ENCODE data around the gene FOXO1.

Gene FOXO1

DNA sequence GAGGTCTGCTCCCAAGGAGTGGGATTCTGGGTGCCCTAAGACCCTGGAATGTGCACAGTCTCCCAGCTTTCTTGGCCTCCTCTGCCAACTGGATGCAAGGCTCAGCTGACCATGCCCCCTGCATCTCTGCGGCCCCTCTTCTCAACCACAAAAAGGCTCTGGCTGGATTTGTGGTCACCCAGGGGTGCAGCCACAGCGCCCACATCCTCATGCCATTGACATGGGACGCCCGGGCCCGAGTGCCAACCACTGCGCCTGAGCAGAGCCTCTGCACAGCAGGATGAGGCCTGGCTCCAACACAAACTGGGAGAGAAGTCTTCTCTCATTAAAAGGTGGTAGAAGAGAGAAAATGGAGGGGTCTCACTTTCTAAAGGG is 103.5 kb downstream of the FOXO1 start:
- TF ChIP-seq GATA1 (IDR thresholded peaks at IDR 0.05; ENCODE audit: low read depth, low read length) (no peak), POLR2A (IDR thresholded peaks at IDR 0.05; ENCODE audit: low read length) (no peak)
- no peak for DNase-seq

DNA sequence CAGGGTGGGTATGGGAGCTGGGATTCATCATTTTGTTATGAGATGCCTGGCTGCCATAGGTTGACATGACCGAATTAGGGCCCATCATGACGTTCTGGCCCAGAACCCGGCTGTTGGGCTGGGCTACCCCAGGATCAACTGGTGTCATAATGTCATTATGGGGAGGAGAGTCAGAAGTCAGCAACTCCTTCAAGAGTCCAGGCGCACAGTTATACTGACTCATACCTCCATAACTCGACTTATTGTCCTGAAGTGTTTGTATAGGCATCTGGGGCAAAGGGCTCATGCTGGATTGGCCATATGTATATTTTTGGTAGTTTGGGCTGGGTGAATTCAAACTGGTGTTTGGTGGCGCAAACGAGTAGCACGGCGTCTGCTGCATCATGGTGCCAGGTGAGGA is 106.5 kb downstream of the FOXO1 start:
- no peak for DNase-seq
- TF ChIP-seq POLR2A (IDR thresholded peaks at IDR 0.05; ENCODE audit: low read length) (no peak), GATA1 (IDR thresholded peaks at IDR 0.05; ENCODE audit: low read depth, low read length) (no peak)

DNA sequence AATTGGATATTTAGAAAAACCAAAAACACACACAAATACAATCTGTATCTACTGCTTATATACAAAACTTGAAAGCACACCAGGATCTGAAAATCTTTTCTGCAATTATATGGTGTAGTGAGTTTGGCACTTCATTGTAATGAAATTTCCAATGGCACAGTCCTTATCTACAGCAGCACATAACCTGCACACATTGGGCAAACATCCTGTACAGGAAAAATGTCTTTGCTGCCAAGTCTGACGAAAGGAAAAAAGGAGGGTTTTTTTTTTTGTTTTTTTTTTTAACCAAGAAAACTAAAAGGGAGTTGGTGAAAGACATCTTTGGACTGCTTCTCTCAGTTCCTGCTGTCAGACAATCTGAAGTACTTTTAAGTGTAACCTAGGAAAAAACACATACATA is 107.8 kb downstream of the FOXO1 start:
- TF ChIP-seq GATA1 (IDR thresholded peaks at IDR 0.05; ENCODE audit: low read depth, low read length): no peak
- no peak for TF ChIP-seq POLR2A (IDR thresholded peaks at IDR 0.05; ENCODE audit: low read length)
- DNase-seq: no peak

DNA sequence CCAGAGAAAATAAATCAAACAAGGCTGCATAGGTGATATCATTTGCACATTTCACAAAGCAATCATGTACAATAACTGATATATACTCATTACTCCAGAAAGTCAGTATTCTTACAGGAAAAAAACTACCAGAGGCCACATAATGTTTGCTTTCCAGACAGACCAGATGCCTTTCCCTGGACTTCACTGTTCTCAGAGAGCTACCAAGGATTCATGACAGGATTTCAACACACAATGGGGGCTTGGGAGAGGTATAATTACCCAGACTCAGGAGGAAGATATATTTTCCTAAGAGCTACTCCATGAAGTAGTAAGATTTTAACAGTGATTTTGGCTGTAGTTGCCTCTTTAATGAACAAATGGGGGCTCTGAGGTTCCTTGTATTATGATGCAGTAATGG is 110.0 kb downstream of the FOXO1 start:
- no peak for DNase-seq
- TF ChIP-seq GATA1 (IDR thresholded peaks at IDR 0.05; ENCODE audit: low read depth, low read length): no peak
- TF ChIP-seq POLR2A (IDR thresholded peaks at IDR 0.05; ENCODE audit: low read length): no peak

DNA sequence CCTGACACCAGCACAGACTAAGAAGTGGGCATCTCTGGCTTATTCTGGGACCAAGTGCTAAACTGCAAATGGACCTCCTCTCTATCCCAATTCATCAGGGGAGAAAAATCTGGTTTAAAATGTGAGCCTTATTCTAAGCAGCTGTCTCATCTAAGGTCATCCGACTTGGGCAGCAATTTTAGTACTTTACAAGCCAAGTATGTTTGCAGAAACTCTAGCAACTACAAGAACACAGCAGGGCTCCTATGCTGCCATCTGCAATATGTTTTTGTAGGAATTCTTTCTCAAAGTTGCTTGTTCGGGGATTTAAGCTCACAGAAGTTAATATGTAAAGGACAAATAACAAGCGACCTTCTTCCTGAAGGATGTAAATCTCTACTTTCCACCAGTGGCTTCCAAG is 113.1 kb downstream of the FOXO1 start:
- no peak for TF ChIP-seq POLR2A (IDR thresholded peaks at IDR 0.05; ENCODE audit: low read length)
- TF ChIP-seq GATA1 (IDR thresholded peaks at IDR 0.05; ENCODE audit: low read depth, low read length): no peak
- no peak for DNase-seq

DNA sequence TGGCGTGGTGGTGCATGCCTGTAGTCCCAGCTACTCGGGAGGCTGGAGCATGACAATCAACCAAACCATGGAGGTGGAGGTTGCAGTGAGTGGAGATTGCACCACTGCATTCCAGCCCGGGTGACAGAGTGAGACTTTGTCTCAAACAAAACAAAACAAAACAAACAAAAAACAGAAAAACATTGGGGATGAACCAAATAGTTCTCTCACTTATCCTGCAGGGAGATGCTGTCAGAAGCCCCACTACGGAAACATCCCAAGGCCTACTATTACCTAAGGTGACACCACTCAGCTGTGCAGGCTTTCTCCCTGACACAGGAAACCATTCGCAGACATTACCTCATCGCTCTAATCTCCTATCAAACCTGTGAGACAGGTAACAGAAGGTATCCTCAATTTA is 113.5 kb downstream of the FOXO1 start:
- TF ChIP-seq GATA1 (IDR thresholded peaks at IDR 0.05; ENCODE audit: low read depth, low read length) (no peak), POLR2A (IDR thresholded peaks at IDR 0.05; ENCODE audit: low read length) (no peak)
- no peak for DNase-seq

DNA sequence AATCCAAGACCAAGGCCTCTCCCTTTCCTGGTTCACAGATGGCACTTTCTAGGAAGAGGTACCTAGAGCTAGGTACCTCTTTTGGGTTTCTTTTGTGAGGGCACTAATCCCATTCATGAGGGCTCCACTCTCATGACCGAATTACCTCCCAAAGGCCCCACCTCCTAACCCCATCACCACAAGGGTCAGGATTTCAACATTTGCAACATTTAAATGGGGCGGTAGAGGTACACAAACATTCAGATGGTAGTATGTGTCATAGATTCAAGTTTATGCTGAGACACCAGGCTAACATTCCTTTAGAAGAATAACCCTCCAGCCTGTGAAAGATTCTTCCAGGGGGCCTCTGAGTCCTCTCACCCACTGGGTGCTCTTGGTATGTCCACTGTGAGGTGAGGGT is 116.3 kb downstream of the FOXO1 start:
- no peak for DNase-seq
- TF ChIP-seq POLR2A (IDR thresholded peaks at IDR 0.05; ENCODE audit: low read length) (no peak), GATA1 (IDR thresholded peaks at IDR 0.05; ENCODE audit: low read depth, low read length) (no peak)

DNA sequence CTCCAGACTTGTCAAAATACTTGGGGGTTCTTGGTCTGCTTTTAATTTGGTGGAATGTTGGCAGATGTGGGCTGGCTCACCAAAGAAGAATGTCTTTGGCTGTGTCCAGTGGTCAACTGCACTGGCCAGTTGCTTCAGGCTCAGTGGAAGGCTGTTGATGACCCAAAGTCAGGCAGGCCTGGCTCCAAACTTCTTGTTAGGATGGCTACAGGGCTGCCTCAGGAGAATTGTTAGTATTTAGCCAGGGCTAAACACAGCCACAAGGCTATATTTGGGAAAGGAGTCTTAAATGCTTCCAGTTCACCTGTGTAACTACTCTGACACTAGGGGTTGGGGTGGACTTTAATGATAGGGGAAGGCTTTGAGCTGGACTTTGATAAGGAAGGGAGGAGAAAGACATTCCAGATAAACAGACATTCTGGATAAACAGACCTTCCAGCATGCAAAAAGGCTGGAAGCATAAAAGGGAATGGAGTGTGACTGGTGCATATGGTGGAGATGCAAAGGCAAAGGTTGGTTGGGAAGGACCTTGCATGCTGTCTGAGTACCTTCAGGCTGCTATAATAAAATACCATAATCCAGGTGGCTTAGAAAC is 116.8 kb downstream of the FOXO1 start:
- no peak for TF ChIP-seq POLR2A (IDR thresholded peaks at IDR 0.05; ENCODE audit: low read length)
- no peak for TF ChIP-seq GATA1 (IDR thresholded peaks at IDR 0.05; ENCODE audit: low read depth, low read length)
- no peak for DNase-seq

DNA sequence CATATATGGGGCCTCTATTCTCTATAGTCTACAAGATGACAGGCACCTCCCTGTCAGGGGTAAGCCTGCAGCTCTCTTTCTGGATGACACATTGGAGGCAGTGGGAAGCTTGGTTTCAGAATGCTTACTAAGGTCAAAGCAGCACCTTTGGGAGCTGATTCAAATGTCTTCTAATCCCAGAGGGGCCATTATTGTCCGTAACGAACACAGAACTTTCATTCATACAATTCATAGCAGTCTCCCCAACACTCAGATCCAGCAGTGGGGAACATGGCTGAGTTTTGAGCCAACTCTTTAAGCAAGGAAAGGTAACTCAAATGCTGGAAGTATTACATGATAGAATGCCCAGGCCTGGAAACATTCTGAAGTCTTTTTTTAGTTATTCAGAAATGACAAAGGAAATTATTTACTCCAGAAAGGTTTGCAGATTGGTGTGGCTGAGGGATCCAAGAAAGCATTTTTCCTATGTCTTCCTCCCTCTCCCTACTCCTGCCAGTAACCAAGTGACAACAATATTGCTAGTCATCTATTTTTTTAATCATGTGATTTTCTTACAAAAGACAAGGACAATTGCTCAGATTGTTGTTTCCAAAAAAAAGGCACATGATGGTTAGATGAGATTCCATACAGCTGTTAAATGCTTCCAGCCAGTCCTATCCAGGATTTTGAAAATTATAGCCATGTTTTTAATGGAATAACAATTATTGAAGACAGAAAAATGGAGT is 118.7 kb downstream of the FOXO1 start:
- no peak for DNase-seq
- TF ChIP-seq POLR2A (IDR thresholded peaks at IDR 0.05; ENCODE audit: low read length) (no peak), GATA1 (IDR thresholded peaks at IDR 0.05; ENCODE audit: low read depth, low read length) (no peak)

DNA sequence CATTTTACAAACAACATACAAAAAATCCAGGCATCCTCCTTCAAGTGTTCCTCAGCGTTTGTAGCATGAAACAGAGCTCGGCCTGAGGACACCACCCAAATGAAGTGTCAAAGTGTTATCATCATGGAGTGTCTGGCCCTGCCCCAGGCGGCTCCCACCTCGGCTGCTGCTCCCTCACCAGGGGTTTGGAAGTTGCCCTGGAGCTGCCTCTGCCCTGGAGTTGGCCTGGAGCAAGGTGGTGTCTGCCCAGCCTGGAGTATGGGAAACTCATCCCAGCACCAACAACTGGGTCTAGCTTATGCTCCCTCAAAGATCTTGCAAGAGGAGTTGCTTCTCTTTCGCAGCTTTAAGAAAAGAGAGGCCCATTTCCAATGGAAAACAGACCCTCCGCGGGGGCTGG is 120.4 kb downstream of the FOXO1 start:
- TF ChIP-seq POLR2A (IDR thresholded peaks at IDR 0.05; ENCODE audit: low read length) (no peak), GATA1 (IDR thresholded peaks at IDR 0.05; ENCODE audit: low read depth, low read length) (no peak)

DNA sequence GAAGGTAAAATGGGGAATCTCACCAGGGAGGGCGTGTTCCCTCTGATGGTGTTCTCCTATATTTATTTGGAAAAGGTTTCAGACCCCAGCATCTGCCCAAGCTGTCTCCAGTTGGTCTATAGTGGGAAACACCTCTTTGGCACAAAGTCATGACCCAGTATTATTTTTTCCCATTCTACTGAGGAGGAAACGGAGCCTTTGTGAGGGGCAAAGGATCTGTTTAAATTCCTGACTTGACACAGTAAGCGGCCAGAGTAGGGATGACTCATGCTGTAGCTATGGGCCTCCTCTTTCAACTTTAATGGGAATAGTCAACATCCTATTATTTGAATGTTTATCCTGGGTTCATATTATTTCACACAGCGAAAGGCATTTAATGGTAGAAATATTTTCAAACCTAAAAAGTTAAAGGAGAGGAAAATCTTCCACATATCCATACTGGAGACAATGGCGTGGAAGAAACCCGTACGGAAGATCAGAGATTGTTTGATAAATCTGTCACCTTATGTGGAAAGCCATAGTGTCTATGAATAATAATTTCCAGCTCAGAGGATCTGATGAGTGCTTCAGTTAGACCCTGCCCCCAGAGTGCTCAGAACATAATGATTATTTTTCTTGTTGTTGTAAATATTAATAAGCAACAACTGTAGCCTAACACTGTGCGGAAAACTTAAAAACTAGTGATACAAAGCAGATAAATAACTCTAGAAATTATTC is 126.0 kb downstream of the FOXO1 start:
- no peak for TF ChIP-seq POLR2A (IDR thresholded peaks at IDR 0.05; ENCODE audit: low read length)
- TF ChIP-seq GATA1 (IDR thresholded peaks at IDR 0.05; ENCODE audit: low read depth, low read length): no peak
- DNase-seq: no peak

More for the DNA sequence above, 120.4 kb downstream of the FOXO1 start:
- no peak for DNase-seq

DNA sequence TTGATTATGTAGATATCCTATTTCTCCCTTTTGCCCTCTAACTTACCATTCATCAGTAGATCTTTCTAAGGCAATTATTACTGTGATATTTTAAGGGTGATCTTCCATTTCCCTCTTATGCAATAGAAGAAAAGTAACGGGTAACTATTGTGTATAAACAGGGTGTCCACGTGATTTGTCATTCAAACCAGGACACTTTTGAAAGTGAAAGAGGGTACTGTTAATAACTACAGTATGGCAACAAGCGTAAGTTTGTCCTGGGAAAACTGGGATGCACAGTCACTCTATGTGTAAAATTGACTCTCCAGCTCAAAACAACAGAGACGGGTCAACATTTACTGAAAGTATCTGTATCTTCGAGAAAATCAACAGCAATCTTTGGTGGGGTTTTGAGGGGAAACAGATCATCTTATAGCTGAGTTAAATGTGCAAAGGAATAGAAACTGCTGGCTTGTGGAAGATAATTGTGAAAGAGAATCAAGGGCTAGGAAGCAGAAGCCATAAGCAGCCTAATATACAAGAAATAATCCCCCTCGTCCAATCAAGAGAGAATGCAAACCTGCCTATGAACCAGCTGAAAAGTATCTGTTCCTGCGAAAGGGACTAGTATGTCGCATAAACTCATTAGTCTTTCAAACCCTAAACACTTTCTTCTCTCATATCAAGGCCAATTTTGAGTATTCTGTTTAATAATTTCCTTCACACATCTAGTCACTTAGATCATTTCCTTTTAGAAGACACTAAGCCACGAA is 126.7 kb downstream of the FOXO1 start:
- DNase-seq: no peak
- TF ChIP-seq POLR2A (IDR thresholded peaks at IDR 0.05; ENCODE audit: low read length) (no peak), GATA1 (IDR thresholded peaks at IDR 0.05; ENCODE audit: low read depth, low read length) (no peak)

DNA sequence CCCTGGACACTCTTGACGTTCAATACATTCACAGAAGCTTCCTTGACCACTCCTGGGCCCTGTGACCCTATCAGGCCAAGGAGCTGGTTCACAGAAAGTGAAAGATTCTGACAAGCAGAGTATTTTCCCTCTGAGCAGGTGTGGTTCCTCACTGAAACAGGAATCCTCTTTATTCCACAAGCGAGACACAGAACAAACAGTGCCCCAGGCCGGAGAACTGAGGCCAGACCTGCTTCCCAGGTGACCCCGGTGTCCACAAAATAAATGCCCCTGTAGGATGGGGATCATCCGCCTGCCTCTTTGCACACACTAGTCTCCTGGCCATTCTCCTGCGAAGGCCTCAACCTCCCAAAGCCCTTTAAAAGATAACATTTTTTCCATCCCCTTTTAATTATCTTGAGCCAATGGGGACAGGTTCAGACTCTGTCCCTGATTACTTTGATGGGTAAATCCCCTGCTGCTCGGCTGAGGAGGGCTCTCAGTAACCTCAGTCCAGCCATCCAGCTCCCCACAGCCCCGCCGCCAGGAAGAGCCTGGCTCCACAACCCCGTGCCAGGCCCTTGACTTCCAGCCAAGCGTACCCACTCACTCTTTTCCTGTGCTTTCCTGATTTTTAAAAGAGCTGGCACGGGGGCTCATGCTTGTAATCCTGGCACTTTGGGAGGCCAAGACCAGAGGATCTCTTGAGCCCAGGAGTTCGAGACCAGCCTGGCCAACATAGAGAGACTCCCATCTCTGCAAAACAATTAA is 129.1 kb downstream of the FOXO1 start:
- TF ChIP-seq GATA1 (IDR thresholded peaks at IDR 0.05; ENCODE audit: low read depth, low read length) (no peak), POLR2A (IDR thresholded peaks at IDR 0.05; ENCODE audit: low read length) (no peak)
- no peak for DNase-seq
